HepG2 (cell line): ENCODE measurements around the gene SLC22A7. TPM values are rescaled to one million over a fixed set of nuclear protein-coding genes. Genes with fewer than 3 reads are reported as not detected.

ENCODE experiments used
- GPN1 ChIP-seq: sonication (generic); formaldehyde crosslinking; IDR thresholded peaks from 2 replicates; pipeline ENCODE4 v1.5.1; 2020; ENCODE audit warnings: missing genetic modification reagents, borderline replicate concordance
- polyA plus RNA-seq, 8 experiments: library from polyadenylated mRNA; depleted of rRNA in 3 of 8; stranded (reverse) in 7 of 8; unstranded in 1 of 8; fragments of >200 nt; fragmentation: Illumina TruSeq in 4 of 8; extraction: Trizol in 4 of 8; gene quantifications; 2 replicates each; pipeline versions ENCODE4 v1.2.1 to v1.2.3, GENCODE V29; 2011 to 2016; ENCODE audit warnings: low read depth in 4 of 8, missing spikeins in 1 of 8, mixed read lengths in 1 of 8; ENCODE audit not compliant: insufficient read depth in 1 of 8
- total RNA-seq, 5 experiments: library from RNA; depleted of rRNA; stranded (reverse); fragments of >200 nt; fragmentation: Illumina TruSeq; extraction: Trizol; gene quantifications; 2 replicates each; pipeline ENCODE4 v1.2.3, GENCODE V29; 2016; ENCODE audit warnings: low read depth in 1 of 5
- TF ChIP-seq, protein P1 (sequence below), 2 experiments: fragments of 450-650 bp in 1 of 2; sonication (generic) in 1 of 2; formaldehyde crosslinking in 1 of 2; IDR thresholded peaks; 2 replicates each; pipeline versions ENCODE4 v1.6.1 to v1.8.0; 2016 to 2022; ENCODE audit warnings: antibody characterized with exemption in 1 of 2, mild to moderate bottlenecking in 1 of 2, missing genetic modification reagents in 1 of 2

Gene SLC22A7
- total and polyA plus RNA-seq, 2 of the 13 experiments (the other 11 are each of a cell fraction or from before 2014, with no cell fraction given) = 5.3 to 22.6 TPM

DNA sequence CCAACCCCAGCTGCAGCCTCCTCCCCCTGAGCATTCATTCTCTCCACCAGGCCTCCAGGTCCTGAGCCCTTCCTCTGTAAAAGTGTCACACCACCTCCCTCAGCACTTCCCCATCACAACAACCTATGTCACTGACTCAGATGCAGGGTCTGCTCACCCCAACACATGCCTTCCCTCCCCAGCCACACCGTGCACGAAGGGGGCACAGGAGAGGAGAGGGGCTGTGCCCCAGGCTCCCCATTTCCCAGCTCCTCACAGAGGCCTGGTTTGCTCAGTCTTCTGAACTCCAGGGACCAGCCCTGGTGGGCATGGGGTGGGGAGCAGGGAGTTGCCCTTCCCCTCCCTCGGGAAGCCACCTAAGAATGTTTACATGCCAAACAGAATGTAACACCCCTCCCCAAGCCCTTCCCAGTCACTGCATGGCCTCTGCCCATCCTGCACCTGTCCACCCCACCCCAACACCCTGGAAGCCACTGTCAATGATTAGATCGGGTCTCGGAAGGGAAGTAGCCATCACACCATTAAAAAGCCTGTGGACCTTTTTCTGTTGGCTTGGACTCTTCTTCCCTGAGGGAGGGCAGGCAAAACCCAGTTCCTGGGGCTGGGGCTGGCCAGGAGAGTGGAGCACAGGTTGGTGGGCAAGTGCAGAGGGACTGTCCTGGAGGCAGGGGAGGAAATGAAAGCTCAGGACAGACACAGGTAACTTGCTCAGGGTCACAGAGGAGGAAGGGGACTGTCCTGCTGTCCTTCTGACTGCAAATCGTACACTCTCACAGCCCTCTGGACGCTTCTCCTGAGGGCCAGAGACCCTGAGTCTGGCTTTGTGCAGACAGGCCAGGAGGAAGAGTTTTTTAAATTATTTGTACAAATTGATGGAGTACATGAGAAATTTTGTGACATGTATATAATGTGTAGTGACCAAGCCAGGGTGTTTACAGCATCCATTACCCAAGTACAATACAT lies 10.1 kb upstream of the SLC22A7 start (continued):
- TF ChIP-seq, protein P1, sequence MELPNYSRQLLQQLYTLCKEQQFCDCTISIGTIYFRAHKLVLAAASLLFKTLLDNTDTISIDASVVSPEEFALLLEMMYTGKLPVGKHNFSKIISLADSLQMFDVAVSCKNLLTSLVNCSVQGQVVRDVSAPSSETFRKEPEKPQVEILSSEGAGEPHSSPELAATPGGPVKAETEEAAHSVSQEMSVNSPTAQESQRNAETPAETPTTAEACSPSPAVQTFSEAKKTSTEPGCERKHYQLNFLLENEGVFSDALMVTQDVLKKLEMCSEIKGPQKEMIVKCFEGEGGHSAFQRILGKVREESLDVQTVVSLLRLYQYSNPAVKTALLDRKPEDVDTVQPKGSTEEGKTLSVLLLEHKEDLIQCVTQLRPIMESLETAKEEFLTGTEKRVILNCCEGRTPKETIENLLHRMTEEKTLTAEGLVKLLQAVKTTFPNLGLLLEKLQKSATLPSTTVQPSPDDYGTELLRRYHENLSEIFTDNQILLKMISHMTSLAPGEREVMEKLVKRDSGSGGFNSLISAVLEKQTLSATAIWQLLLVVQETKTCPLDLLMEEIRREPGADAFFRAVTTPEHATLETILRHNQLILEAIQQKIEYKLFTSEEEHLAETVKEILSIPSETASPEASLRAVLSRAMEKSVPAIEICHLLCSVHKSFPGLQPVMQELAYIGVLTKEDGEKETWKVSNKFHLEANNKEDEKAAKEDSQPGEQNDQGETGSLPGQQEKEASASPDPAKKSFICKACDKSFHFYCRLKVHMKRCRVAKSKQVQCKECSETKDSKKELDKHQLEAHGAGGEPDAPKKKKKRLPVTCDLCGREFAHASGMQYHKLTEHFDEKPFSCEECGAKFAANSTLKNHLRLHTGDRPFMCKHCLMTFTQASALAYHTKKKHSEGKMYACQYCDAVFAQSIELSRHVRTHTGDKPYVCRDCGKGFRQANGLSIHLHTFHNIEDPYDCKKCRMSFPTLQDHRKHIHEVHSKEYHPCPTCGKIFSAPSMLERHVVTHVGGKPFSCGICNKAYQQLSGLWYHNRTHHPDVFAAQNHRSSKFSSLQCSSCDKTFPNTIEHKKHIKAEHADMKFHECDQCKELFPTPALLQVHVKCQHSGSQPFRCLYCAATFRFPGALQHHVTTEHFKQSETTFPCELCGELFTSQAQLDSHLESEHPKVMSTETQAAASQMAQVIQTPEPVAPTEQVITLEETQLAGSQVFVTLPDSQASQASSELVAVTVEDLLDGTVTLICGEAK (IDR thresholded peaks at IDR 0.05) = no peak
- TF ChIP-seq, protein P1 (CRISPR knock-in tag; IDR thresholded peaks at IDR 0.05) = 0 out of 2 replicates have a peak, but pooled peaks have one; percentile 39
- TF ChIP-seq GPN1 (CRISPR knock-in tag) = no peak
